GM13976 (cell line): Measurements from ENCODE around the gene ALS2CL.
"Not testable (repeated sequence)": the region's sequence is repeated elsewhere in the genome, so short reads cannot be mapped to it uniquely, and the experiment has no call there.

Experiments used
- DNase-seq: peaks from one replicate; pipeline ENCODE4 v3.0.0; 2012; ENCODE audit warnings: low spot score
- CTCF ChIP-seq: IDR thresholded peaks from 2 replicates; pipeline ENCODE4 v1.5.1; 2012; ENCODE audit warnings: borderline replicate concordance, mild to moderate bottlenecking; ENCODE audit not compliant: insufficient read depth; ENCODE audit errors: extremely low read depth, missing control alignments, control extremely low read depth
- in situ Hi-C: fragments of 300-500 bp; cut with MboI; formaldehyde crosslinking; loops from one replicate; pipeline ENCODE4 v1.12.0; 2022; ENCODE audit warnings: low sequenced_read_pairs, mixed read lengths, inconsistent platforms; ENCODE audit not compliant: unreplicated experiment

ALS2CL gene

GRCh38 chr3:46693038-46693891, at the start of gene ALS2CL:
Gene ALS2CL (minus strand): TSS chr3:46693679. CDS start chr3:46689440, 4,239 bp downstream.
- in situ Hi-C loops = no loop called here
- DNase-seq = peak; percentile 79
- peak; percentile 15 for TF ChIP-seq CTCF

GRCh38 chr3:46742992-46743585, 49.6 kb upstream of the ALS2CL start:
- TF ChIP-seq CTCF = no peak
- in situ Hi-C loops = no loop called here
- no peak for DNase-seq

- DNase-seq, in situ Hi-C loops: not testable (repeated sequence)
Observed at GRCh38 chr3:46739565-46739964, 46.1 kb upstream of the ALS2CL start.

- DNase-seq = no peak
- TF ChIP-seq CTCF = no peak
- in situ Hi-C loops = no loop called here
Observed at GRCh38 chr3:46737329-46737731, 43.9 kb upstream of the ALS2CL start.

- no peak for DNase-seq
- in situ Hi-C loops = no loop called here
- TF ChIP-seq CTCF = no peak
Observed at GRCh38 chr3:46736006-46736872, 42.8 kb upstream of the ALS2CL start.

- DNase-seq = no peak
- TF ChIP-seq CTCF = no peak
- in situ Hi-C loops = no loop called here
Observed at GRCh38 chr3:46734773-46735172, 41.3 kb upstream of the ALS2CL start.
